NCI-H748 (cell line): ENCODE measurements around the gene ZCWPW1.
A peak's percentile ranks its signal among the peaks of the same experiment; 100 is the strongest.

Experiments used
- DNase-seq: peaks from one replicate; lab custom pipeline; 2025; ENCODE audit not compliant: unreplicated experiment; lab: John Stamatoyannopoulos, UW

Gene ZCWPW1

DNA sequence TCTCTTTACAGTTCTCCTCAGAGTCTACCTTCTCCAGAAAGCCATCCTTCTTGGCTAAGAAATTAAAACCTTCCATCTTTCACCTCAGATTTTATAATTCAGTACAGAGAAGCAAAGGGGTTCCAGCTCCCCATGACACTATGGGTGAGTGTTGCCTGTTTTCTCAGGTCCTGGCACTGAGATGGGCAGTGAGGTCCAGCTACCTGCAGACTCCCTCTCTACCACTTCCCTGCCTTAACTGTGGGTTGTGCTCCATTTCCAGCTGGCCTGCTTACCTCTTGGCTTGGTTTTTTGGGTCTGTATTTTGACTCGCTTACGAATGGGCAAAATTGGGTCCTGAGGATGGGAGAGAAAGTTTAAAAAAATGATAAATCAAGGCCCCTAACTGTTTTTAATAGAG, 26.3 kb downstream of the ZCWPW1 start:
- DNase-seq = no peak

DNA sequence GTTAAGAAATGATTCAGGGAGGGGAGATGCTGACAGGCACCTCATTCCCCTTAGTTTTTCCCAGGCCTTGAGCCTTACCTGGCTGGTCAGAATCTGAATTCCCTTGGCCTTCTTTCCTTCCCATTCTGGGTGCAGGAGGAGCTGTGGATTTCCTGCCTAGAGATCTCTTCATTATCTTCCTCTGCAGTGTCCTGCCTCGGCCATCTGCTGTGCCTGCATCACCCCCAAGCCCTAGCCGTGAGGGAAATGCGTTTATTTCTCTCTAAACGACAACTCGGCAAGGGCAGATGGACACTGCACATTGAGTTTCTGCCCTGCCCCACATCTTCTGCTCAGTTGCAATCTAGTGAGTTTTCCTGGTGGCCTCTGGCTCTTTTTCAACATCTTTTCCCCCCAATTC, 26.7 kb downstream of the ZCWPW1 start:
- no peak for DNase-seq

DNA sequence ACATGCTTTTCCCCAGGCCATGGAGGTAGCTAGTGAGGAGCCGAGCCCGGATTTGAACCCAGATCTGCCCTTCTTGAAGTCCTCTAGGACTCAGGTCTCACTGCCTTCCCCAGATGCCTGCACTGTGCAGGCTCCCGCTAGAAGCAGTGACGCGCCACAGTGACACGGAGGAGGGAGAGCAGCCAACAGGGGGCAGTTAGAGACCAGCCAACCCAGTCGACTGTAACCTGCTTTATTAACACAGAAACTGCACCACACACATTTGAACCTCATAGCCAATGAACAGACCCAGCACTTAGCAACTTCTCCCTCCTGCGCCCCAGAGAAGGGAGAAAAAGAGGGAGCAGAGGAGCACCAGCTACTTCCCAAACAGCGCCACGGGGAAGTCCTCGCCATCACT, 27.8 kb downstream of the ZCWPW1 start:
- peak; percentile 8 for DNase-seq

DNA sequence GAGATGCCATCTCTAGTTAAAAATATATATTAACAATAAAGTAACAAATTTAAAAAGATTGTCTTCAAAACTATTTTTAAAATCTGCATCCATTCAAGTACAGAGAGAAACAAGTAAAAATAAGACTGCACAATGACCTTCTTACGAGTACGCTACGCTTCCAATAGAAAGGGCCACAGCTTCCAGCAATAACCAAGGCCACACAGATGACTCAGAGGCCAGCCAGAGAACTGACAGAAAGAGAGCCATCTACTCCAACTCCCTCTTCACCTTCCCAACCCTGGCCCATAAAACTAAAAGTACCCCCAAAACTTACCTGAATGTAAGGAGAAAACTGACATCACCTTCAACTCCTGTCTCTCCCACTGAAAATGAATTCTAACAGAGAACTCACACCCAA, 28.5 kb downstream of the ZCWPW1 start:
- no peak for DNase-seq

DNA sequence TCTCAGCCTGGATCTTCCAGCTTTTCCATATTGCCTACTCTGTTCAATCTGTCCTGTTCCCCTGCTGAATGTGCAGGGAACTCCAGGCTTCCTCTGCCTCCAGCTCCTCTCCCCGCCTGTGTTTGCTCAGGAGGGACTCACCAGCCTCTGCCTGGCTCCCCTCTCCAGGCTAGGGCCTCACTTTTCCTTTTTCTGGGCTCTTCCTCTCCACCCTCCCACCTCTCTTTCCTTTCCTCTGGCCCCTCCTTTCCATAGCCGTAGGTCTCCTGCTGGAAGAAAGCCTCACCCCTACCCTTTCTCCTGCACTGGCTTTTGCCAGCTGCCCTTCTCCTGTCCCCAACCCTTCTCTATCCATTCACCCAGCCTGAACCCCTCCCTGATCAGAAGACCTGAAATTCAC, 30.3 kb downstream of the ZCWPW1 start:
- no peak for DNase-seq

DNA sequence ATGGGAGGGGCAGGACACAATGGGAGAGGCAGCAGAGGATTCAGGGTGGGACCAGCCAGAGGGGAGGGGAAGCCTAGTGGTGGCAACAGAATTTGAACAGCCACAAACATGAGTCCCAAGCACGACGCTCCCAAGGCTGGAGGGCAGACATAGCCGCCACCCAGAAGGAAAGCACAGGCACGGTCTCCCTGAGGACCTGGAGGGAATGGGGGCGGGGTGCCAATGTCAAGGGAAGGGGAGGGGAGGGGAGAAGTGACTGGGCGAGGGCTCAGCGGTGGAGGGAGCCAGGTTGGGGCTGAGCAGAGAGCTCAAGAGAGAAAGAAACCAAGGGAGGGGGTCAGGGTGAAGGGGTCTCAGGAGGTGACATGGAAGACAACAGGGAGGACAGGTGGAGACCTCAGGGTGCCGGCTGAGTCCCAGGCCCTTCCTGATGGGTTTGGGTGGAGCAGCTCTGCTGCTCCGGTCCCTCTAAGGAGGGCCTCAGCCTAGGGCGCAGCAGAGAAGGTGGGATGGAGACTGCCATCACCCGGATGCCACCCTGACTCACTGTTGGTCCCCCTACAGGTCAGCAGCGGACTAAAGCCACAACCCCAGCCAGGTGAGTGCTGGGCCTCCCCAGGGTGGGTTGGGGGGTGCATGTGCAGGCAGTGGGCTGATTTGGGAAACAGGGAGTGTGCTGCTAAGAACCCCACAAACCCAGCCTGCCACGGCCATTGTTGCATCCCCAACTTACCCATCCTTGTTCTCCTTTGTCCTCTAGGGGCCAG, 31.0 kb downstream of the ZCWPW1 start:
- no peak for DNase-seq

DNA sequence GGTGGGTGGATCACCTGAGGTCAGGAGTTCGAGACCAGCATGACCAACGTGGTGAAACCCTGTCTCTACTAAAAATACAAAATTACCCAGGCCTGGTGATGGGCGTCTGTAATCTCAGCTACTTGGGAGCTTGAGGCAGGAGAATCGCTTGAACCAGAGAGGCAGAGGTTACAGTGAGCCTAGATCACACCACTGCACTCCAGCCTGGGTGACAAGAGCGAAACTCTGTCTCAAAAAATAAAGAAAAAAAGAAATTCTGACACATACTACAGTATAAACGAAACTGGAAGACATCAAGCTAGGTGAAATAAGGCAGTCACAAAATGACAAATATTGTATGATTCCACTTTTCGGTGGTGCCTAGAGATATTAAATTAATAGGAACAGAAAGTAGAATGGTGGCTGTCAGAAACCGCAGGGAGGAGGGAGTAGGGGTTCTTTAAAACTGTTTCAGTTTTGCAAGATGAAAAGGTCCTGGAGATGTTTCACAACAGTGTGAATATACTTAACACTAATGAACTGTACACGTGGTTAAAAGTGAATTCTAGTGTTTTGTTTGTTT, 32.0 kb downstream of the ZCWPW1 start:
- DNase-seq = no peak

DNA sequence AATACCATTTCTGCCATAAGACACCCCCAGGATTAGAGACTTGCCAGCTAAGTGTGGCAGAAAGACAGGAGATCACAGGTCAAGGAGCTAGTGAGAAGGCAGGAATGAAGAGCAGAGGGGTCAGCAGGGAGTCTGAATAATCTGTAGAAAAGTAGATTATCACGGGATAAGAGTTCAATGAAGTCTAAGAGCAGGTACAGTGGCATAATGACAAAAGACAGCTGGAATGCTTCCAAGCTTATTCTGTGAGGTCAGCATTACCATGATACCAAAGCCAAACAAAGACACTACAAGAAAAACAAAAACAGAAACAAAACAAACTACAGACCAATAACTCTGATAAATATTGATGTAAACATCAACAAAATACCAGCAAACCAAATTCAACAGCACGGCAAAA, 34.4 kb downstream of the ZCWPW1 start:
- DNase-seq = no peak

DNA sequence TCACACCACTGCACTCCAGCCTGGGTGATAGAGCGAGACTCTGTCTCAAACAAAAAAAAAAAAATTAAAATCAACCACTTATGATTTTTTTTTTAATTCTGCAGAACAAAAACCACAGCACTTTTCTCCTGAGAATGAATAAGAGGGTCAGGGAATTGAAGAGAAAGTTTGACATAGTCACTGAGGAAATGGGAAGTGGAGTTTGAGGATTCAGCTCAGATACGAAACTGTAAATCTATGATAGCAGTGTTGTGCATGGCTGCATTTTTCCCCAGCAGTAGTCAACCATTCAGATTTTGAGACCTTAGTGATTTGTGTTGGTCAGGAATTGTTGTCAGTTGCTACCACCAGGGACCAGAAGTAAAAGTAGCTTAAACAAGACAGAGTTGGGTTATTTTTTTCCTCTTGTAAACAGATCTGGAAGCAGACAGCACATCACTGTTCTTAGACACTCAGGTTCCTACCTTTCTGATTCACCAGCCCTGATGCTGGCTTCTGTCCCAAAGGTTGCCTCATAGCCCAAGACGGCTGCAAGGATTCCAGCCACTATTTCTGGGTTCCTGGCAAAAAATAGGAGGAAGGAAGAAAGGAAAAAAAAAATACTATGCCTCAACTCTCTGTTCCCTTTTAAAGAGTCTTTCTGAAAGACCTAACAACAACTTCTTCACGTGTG, 35.1 kb downstream of the ZCWPW1 start:
- no peak for DNase-seq

DNA sequence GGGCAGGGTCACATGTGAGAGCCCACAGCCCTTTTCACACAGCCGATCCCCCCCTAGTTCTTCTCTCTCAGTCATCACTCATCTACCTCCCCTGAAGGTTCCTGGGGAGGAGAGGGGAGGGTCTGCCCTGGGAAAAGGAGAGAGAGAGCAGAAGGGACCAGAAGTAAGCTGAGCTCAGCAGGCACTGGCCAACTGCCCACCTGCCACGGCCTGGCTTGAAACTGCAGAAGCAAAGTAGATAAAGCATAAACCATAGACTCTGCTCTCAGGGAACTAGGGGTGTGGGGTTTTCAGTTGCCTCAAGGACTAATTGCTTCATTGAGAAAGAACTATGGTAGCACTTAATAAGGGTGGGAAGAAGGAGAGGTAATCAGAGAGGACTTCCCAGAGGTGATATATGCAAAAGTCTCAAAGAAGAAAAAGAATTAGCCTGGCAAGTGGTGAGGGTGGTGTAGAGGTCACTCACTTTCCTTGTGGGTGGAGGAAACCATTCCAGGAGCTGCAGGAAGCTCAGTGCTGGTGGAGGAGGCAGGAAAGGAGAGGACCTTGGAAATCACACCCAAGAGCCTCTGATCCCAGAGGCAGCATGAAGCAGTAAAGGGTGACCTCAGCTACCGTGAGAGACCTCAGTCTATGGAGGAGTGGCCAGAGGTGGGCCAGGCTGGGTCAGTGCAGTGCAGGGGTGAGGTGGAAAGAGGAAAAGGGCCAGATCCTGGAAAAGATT, 38.1 kb downstream of the ZCWPW1 start:
- no peak for DNase-seq

DNA sequence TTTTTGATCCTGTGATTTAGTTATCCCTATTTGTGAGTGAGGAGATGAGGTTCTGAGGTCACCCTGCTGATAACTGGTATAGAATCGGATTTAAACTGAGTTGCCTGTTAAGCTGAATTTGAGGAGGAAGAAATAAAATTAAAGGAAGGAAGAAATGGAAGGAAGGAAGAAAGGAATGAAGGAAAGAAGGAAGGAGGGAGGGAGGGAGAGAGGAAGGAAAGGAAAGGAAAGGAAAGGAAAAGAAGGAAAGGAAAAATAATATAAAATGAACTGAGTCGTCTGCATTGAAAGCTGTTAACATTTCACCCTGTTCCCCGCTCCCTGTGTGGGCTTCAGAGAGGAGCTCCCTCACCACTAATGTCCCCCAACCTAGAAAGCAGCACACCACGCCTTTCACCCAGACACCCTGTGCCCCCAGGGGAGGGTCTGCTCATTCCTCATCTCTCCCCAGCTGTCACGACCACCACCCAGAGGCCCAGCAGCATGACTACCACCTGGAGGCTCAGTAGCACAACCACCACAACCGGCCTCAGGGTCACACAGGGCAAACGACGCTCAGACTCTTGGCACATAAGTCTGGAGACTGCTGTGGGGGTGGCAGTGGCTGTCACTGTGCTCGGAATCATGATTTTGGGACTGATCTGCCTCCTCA, 38.9 kb downstream of the ZCWPW1 start:
- no peak for DNase-seq

DNA sequence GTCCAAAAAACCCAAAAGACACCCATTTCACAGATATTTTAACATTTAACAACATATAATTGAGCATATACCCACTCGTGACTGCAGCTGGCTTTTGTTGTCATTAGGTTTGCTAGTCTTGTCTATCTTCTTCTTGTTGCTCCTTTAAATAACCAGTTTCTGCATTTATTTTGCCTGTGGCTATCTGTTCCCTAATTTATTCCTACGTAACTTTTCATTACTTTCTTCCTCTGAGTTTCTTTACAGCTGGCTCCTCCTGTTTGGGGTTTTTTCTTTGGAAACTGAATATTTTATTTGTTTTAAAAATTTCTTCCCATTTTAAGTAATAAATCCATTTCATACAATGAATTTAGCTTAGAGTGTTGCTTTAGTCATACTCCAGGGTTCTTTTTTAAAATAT, 40.8 kb downstream of the ZCWPW1 start:
- DNase-seq = no peak

DNA sequence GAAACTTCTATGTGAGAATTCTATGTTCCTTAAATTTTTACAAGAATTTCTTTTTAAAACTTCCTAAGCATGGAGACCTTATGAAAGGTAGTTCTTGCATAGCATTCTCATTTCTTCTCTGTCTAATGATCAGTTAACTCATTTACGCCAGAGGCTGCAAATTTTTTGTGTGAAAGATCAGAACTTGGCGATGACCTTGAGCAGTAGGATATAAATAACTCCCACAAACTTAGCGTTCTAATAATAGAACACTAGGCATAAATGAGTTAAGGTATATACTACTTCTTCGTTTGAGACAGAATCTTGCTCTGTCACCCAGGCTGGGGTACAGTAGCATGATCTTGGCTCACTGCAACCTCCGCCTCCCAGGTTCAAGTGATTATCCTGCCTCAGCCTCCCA, 41.6 kb downstream of the ZCWPW1 start:
- no peak for DNase-seq

DNA sequence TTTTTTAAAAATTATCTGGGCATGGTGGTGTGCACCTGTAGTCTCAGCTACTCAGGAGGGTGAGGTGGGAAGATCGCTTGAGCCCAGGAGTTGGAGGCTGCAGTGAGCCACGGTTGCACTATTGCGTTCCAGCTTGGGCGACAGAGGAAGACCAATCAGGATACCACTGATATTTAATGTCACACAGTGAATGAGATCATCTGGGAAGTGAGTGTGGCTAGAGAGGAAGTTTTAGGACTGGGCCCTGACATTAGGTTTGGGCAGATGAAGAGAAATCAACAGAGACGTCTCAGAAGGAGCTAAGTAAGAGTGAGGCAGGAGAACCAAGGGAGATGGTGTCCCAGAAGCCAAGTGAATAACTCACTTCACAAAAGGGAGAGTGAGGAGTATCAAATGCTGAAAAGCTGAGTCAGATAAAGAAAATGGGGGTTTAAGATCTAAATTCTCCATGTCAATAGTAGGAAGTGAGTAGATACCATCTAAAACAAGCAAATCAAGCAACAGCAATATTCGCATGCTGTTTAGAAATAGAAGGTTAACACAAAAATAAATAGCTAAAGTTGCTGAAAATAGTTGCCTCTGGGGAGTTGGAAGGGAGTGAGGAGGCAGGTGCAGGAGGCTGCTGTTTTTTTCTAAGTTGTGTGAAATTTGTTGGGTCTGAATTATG, 43.7 kb downstream of the ZCWPW1 start:
- DNase-seq = no peak

DNA sequence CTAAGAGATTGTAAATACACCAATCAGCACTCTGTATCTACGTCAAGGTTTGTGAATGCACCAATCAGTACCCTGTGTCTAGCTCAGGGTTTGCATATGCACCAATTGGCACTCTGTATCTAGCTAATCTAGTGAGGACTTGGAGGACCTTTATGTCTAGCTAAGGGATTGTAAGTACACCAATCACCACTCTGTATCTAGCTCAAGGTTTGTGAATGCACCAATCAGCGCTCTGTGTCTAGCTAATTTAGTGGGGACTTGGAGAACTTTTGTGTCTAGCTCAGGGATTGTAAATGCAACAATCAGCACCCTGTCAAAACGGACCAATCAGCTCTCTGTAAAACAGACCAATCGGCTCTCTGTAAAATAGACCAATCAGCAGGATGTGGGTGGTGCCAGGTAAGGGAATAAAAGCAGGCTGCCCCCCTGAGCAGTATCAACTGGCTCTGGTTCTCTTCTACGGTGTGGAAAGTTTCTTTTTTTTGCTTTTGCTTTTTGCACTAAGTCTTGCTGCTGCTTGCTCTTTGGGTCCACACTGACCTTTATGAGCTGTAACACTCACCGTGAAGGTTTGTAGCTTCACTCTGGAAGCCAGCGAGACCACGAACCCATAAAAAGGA, 46.2 kb downstream of the ZCWPW1 start:
- DNase-seq = peak; percentile 93

DNA sequence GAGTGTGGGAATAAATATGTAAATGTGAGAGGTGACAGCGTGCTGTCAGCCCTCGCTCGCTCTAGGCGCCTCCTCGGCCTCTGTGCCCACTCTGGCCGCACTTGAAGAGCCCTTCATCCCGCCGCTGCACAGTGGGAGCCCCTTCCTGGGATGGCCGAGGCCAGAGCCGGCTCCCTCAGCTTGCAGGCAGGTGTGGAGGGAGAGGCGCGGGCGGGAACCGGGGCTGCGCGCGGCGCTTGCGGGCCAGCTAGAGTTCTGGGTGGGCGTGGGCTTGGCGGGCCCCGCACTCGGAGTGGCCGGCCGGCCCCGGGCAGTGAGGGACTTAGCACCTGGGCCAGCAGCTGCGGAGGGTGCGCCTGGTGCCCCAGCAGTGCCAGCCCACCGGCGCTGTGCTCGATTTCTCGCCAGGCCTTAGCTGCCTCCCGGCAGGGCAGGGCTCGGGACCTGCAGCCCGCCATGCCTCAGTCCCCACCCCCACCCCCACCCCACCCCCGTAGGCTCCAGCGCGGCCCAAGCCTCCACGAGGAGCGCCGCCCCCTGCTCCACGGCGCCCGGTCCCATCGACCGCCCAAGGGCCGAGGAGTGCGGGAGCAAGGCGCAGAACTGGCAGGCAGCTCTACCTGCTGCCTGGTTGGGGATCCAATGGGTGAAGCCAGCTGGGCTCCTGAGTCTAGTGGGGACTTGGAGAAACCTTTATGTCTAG, 46.8 kb downstream of the ZCWPW1 start:
- DNase-seq = peak; percentile 57

DNA sequence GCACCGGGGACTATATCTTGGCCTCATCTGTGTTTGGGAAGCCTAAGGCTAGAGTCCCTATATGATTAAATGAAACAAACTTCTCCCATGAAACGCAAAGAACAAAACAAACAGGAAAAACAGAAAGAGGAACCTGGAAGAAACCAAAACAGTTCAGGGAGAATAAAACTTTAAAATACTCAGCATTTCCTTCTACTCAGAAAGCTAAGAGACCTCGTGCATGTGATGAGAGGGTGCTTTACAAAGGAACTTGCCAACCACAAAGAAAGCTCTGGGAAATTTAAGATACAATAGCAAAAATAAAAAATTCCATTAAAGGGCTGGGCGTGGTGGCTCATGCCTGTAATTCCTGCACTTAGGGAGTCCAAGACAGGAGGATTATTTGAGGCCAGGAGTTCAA, 48.3 kb downstream of the ZCWPW1 start:
- no peak for DNase-seq

DNA sequence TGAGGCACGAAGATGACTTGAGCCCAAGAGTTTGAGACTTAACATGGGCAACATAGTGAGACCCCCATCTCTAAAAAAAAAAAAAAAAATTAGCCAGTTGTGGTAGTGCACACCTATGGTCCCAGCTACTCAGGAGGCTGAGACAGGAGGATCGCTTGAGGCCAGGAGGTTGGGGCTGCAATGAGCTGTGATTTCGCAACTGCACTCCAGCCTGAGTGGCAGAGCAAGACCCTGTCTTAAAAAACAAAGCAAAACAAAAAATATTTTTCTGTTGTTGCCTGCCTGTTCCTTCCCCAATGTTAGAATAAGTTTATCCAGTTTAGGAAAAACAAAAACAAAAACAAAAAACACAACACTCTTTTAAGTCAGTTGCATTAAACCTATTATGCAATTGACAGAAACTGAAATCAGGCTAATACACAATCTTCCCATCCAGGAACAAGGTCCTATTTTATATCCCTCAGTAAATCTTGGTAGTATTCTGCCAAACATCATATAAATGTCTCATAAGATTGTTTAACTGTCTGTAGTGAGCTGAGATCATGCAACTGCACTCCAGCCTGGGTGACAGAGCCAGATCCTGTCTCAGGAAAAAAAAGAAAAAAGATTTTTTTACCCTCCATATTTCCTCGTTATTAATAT, 50.3 kb downstream of the ZCWPW1 start:
- no peak for DNase-seq

DNA sequence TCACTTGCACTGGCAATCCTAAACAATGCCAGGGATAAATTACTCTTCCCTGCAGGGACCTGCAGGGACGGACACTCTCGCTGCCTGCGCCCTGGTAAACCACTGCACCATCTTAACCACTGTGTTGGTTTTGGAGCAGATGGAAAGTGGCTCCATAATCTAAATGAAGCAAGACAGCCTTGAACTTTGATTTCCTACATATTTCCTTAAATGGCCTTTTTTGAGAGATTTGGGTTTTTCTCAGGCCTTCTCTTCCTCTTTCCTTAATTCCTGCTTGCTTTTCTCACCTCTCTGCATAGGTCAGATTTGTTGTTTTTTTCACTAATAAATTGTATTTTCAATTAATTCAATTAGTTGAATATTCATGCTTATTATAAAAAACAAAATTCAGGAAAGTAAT, 52.4 kb downstream of the ZCWPW1 start:
- no peak for DNase-seq
